ENCODE data around the gene MAP3K14. TPM values are rescaled to one million over a fixed set of nuclear protein-coding genes. Genes with fewer than 3 reads are reported as not detected.

Gene MAP3K14
- total RNA-seq, 1 experiment from 2014 or later, result 7.8 TPM

GRCh38 chr17:45224671-45225050 lies 92.2 kb downstream of the MAP3K14 start:
- H3K4me3 Mint-ChIP-seq, result no peak overlapping the region
- Histone ChIP-seq H3K4me2 (ENCODE audit: insufficient read depth, insufficient read length, low read length) (no peak overlapping the region), H2BK20ac (ENCODE audit: low read depth, low read length, poor library complexity, severe bottlenecking) (no peak overlapping the region), H4K91ac (ENCODE audit: insufficient read length, low read depth, low read length) (no peak overlapping the region), H3K27me3 (ENCODE audit: insufficient read depth, low read length) (peaks cover 13% of the 10 kb centered on the region), H3K79me2 (ENCODE audit: insufficient read depth, low read length) (no peaks in the 10 kb centered on the region), H3K56ac (ENCODE audit: insufficient read length, low read depth, low read length) (no peak overlapping the region), H3K18ac (ENCODE audit: insufficient read length, low read depth, low read length) (no peak overlapping the region), H3K27ac (ENCODE audit: insufficient read length, low read depth, low read length) (no peak overlapping the region), H3K9ac (ENCODE audit: extremely low read depth, insufficient read length, low read length) (no peak overlapping the region), H3K79me1 (ENCODE audit: insufficient read depth, low read depth, low read length, poor library complexity, severe bottlenecking) (no peaks in the 10 kb centered on the region), H3K9me3 (ENCODE audit: control insufficient read depth, low read depth, low read length) (no peaks in the 10 kb centered on the region), H3K4ac (ENCODE audit: low read depth, low read length) (no peak overlapping the region), H2AFZ (ENCODE audit: low read length) (no peak overlapping the region), H2AK5ac (ENCODE audit: insufficient read length, low read length) (no peak overlapping the region), H3T11ph (ENCODE audit: low read length) (no peak overlapping the region), H4K8ac (replicated peaks; ENCODE audit: insufficient read length, low read depth, low read length) (no peak overlapping the region), H4K20me1 (ENCODE audit: control insufficient read depth, insufficient read depth, insufficient read length) (no peaks in the 10 kb centered on the region), H3K23me2 (ENCODE audit: insufficient read length, low read depth, low read length, poor library complexity, severe bottlenecking) (peaks cover 10% of the 10 kb centered on the region), H3K4me1 (ENCODE audit: insufficient read depth, low read length) (no peaks in the 10 kb centered on the region; the same call in 1 of the 2 replicates), H4K5ac (ENCODE audit: insufficient read length, low read depth, low read length) (no peak overlapping the region), H3K23ac (ENCODE audit: insufficient read length, low read depth, low read length) (no peak overlapping the region), H2BK15ac (ENCODE audit: low read depth, low read length) (no peak overlapping the region), H2BK5ac (ENCODE audit: insufficient read length, low read length) (no peak overlapping the region), H3K14ac (ENCODE audit: insufficient read depth, low read length) (no peak overlapping the region), H2BK120ac (ENCODE audit: low read depth, low read length, poor library complexity, severe bottlenecking) (no peak overlapping the region), H2BK12ac (ENCODE audit: insufficient read length, low read depth, low read length) (no peak overlapping the region)
- WGBS (ENCODE audit: extremely low coverage, insufficient read length, low lambda C conversion rate), result no CpG with 5 or more reads among the region's 9 CpGs
- no peak overlapping the region for H3K27ac Mint-ChIP-seq
- no peaks in the 10 kb centered on the region for H3K36me3 Mint-ChIP-seq (ENCODE audit: insufficient read depth in 1 of 3, low read depth in 3 of 3)
- H3K9me3 Mint-ChIP-seq, result no peaks in the 10 kb centered on the region; a peak in 1 of 5 replicates
- peaks cover 31 to 59% of the 10 kb centered on the region in 2 experiments for H3K4me1 Mint-ChIP-seq
- TF ChIP-seq CTCF (conservative IDR thresholded peaks at IDR 0.05), result no peak
- peaks cover 58% of the 10 kb centered on the region for H3K27me3 Mint-ChIP-seq (ENCODE audit: low read depth)
- no peak for DNase-seq
